NAMALWA (cell line): ENCODE results near the gene ITPR3.

Experiments used
- DNase-seq: peaks from one replicate; pipeline ENCODE4 v3.0.0-alpha.2; 2015; ENCODE audit warnings: low spot score

The ITPR3 gene

DNA sequence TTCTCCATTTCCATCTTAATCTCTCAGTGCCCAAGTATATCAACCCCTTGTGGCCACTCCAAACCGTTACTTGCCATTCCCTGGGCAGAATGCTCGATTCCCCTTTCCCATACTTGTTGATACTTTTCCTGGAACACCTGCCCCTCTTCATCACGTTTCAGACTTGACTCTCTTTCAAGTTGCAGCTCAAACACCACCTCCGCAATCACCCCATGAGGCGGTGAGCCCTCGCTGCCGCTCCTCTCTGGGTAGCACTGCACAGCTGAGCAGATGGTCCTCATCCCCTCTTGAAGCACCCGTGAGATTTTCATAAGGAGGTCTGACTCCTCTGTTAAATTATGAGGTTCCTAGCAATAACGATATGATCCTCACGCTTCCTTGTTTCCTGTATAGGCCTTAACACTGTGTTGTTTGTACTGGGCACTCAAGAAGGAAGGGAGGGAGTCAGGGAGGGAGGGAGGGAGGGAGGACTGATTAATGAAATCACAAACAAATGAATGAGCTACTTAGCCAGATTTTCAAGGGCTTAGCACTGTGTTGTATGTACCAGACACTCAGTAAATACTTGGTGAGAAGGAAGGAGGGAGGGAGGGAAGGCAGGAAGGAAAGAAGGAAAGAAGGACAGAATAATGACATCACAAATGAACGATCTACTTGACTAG lies 98.3 kb downstream of the ITPR3 start:
- DNase-seq: no peak

DNA sequence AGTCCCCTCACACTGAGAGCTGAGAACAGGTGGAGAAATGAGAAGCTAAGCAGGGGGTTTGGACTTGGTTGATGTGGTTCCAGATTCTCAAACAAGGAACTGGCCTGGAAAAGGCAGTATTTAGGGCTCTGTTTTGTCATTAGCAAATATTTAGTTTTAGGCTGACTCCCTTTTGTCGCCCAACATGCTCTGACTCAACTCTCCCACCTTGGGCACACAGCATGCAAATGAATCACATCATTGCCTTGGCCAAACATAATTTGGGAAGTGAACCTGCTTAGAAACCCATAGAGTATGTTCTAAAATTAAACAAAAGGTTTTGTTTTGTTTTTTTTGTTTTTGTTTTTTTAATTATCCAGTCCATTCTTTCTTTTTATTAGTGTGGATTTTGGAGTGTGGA lies 99.9 kb downstream of the ITPR3 start:
- DNase-seq: no peak

DNA sequence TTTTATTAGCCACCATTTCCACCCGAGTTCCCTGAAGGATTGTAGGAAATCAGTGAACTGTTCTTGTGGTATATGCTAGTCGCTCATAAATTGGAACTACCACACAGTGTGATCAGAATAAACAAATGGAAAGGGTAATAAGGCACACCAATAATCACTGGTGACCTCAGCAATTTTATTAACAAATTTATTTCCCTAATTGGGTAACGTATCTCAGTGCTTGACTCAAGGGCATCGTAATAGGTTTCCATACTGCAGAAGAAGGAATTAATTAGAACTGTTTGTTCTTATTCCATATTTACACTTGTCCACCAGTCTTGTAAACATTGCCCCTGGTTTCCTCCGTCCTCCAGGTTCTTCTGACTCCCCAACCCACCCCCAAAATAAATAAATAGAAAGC lies 100.4 kb downstream of the ITPR3 start:
- DNase-seq: no peak

DNA sequence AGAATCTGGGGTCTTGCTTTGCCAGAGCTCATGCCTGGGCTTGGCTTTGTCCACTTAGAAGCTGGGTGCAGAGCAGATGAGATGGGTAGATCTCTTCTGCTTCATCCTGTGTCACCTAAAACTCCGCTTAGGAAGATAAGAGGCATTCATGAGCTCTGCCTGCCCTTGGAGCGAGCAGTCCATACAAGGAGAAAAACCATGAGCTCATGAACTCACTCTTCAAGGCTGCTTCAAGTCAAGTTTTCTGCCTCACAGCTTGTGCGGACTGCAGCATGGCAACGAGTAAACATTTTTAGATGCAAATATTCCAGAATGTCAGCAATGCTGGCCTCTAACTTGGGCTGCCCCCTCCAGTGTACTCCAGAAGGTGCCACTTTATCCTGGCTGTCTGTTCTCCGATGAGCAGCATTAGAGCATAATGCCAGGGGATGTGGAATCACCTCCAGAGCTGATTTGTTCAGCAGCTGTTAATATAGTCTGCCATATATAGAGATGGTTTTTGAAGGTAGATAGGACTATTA lies 101.0 kb downstream of the ITPR3 start:
- DNase-seq: no peak

DNA sequence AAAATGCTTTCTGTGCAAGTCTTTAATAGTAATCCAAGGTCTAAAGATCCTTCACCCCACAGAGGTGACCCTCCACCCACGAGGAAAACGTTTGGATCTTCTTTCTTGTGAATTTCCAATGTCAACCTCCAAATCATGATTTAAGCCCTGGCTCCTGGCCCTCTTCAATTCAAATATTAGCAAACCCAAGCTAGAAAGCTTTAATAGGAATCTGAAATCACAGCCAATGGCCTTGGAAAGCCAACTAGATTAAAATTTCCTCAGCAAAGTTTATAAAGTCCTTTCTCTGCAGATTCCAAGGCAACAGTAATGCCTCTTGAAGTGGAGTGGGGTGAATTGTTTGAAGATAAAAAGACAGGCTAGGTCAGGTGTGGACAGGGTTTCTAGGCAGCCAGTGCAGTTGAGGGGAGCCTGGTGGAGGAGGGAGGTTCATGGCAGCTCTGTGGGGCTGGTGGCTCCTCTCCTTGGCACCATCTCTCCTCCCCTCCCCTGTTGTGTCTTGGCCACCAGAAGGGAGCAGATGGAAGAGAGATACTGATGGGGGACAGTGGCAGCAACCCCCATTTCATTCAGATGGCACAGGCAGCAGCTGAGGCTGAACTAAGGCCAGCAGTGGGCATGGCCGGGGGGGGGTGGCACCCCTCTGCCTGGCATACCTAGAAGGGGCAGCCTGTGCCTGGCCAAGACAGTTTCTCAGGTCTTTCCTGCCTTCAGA lies 102.4 kb downstream of the ITPR3 start:
- no peak for DNase-seq

DNA sequence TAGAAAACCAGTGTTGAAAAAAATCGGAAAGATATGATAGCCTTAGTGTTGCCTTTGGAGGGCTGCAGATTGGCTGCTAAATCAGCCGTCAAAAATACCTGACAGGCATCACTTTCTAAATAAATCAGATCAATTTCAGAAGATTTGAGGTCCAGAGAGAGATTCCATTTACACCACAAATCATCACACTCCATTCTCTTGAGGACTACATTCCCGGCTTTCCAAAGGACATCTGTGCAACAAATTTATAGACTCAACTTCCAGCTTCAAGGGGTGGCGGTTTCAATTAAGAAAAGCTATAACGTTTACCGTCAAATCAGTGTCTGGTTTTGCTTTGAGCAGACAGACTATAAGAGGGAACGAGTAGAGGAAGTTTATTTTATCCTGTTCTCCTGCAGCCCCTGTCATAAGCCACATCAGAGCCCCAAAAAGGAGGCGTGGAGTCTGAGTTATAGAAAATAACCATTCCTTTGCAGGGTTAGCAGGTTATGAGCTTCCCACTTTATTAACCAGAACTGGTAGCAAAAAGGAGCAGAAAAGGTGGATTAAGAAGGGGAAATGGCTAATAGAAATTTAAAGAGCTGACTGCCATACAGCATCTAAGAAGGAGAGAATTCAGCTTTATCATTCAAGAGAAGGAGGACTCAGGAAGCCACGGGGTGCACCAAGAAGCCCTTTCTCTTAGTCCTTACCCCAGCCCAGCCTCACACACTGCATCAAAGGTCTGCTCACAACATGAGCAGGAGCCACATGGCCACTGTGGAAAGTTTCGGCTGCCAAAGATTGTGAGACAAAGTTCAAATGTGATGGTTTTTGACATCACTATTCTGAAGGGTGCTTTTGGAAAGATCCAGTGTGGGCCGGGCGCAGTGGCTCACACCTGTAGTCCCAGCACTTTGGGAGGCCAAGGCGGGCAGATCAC lies 103.2 kb downstream of the ITPR3 start:
- no peak for DNase-seq

DNA sequence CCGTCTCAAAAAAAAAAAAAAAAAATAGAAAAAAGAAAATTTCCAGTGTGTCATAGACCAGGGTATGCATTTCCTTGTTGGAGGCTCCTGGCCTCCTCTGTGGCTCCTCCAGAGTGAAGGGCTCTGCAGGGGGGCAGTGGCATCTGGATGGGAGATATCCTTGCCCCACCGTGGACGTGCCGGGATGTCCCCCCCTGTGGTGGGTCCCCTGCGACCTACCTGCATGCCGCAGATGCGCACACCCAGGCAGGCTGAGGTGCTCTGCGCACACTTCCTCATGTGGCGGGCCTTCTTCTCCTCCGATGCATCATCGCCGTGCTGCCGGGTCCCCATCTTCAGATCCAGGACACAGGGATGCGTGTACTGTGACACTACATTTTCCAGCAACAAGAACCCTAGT lies 104.1 kb downstream of the ITPR3 start:
- DNase-seq: no peak

DNA sequence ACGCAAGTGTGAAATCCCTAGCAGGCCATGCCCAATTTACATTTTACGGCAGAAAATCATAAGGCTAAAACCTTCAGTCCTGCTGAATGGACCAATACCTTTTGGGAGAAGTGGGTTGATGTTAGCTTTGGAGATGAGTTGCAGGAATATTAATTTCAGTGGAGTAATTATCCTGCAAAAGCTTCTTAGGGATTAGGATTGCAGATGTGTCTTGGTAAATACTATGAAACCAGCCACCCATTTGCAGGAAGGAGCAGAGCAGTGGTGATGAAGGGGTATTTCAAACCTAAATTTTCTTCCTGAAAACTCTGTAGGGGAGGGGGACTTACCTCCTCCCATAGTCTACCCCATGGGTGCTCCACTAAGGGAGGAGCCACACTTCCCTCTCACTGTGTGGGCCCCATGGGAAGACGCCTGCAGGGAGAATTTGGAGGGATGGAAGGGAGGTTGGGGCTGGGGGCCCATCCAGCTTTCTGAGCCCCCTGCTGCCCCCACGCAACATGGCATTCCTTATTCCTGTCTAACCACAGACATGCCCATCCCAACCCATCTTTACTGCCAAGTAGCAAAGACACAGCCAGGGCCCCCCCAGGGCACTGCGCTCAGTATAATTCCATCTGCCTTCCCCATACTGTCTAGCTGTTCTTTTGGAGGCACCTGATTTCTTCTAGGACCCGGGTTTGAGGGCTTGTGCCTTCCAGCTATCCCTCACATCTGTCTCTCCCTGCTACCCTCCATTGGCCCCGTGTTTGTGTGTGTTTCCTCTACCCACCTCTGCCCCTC lies 105.0 kb downstream of the ITPR3 start:
- no peak for DNase-seq

DNA sequence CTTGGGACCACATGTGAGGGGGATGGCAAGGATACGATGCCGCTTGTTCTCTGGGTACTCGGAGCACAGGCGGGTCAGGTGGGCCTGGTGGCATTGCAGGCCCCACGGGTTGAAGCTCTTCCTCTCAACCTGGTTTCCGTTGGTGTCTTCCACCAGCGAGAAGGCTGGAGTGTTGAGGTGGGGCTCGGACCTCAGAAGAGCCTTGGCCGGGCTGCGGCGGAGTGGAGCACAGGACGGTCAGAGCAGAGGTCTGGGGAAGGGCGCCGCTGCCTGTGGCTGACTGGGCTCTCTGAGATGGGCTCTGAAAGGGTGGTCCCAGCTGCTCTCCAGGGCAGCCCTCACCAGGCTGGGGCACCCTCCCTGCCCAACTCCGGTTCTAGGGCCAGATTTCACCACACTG lies 105.6 kb downstream of the ITPR3 start:
- DNase-seq: no peak

DNA sequence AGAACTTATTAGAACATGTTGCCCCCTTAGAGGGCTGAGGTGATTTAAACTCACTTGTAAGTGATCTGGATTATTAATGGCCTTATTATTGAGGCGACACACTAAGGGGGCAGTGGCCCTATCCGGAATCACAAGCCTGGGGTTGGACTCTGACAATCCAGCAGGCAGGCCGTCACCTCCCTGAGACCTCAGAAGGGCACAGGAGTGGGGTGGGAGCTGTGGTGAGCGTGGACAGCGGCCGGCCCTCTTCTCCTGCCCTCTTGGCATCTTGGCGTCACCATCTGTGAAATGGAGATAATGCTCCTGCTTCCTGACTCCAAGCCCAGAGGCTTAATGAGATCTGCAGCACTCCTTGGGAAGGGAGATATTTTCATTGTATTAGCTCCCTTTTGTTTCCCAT lies 106.0 kb downstream of the ITPR3 start:
- no peak for DNase-seq

DNA sequence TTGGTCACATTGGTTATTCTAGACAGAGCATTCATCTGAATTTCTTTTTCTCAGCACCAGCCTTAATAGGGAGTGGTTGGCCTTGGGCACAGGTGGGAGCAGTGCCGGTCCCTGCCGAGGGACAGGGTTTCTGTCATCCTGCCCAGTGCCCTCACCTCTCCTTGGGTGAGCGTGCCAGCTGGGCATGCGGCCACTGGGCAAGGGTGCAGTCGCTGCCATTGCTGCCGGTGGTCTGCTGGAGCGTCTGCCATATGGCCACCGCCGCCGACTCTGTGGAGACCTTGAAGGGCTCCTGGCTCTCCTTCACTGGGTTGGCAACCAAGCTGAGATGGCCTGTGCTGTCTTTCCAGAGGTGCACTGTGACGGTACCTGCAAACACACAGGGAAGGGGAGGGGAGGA lies 106.8 kb downstream of the ITPR3 start:
- DNase-seq: no peak

DNA sequence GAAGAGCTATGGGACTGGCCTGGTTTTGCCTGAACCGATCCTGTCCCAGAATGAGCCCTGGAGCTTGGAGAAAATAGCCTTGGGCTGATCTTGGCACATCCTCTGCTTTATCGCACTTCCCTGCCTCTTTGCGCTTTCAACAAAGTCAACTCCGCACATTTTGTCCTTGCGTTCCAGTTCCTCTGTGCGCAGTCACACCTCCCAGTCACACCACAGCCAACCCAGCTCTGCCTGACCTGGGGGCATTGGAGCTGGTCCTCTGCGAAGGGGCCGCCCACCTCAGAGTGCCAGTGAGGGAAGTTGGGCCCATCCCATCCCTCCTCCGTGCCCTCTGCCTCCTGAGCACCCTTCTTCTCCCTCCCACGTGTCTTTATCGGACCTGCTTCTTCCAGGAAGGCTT lies 107.3 kb downstream of the ITPR3 start:
- no peak for DNase-seq

DNA sequence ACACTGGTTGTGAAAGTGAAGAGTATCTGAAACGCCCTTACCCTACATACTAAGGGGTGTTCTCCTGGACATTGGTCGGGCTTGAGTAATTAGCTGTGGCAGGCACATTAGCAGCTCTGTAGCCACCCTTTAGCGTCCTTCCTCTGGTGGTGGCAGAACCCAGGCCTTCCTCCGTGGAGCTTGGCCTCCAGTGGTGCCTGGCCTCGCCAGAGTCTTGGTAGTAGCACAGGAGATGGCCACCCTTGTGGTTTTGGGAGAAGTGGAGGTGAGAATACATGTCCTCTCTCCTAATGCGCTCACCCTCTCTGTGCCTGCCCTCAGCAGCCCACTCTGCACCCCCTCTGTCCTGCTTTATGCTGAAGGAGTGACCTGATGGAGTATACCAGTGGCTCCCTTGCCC lies 107.9 kb downstream of the ITPR3 start:
- DNase-seq: no peak

DNA sequence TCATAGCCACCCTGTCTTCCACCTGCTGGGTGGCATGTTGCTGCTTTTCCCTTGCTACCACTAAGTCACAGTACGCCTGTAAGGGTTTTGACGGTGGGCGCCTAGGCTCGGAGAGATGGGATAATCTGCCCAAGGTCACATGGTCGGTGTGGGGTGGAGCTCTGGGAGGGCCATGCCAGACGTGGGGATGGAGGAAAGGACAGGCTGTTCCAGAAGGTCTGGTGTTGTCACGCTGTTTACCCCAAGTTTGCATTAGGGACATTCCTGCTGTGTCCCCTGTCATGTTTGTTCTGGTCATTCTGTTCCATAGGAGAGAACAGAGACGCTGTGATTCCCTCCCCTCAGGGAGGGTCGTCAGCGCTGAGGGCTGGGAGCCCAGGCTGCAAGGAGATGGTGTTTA lies 109.5 kb downstream of the ITPR3 start:
- no peak for DNase-seq

DNA sequence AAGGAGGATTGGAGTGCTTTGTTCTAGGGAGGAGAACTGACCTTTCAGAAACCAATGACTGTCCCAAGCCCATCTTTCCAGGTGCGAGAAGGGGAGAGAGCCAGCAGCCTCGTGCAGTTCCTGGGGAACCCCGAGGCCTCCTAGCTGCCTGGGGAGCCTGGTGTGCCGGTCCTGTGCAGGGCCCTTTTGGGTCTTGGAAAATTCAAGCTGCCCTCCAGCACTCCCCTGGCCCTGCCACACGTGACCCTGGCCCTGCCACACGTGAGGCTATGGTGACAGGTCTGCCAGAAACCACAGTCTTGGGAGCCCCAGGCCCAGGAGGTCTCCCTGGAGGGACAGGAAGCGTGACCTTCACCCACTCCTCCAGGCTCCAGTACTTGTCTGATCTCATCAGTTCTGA lies 109.9 kb downstream of the ITPR3 start:
- DNase-seq: no peak

DNA sequence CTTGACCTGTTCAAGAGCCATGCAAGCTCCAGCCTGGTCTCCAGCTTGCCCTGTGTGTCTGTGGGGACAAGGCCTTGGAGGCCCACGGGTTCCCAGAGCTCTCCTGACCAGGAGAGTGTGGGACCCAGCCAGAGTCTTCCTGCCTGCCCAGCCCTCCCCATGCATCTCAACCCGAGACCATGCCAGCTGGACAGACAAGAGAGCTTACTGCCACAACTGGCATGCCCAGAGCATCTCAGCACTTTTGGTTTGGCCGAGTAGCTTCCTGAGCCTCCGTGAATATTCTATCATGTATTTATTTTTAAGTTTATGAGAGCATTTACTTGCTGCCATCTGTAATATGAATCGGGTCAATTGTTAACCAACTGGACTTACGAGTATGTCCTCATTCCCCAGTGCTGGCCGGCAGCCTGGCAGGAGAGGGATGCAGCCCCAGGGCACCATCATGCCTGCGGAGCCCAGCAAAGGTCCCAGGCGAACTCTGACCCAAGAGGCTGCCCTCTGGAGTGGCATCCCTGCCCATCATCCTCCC lies 110.7 kb downstream of the ITPR3 start:
- no peak for DNase-seq

DNA sequence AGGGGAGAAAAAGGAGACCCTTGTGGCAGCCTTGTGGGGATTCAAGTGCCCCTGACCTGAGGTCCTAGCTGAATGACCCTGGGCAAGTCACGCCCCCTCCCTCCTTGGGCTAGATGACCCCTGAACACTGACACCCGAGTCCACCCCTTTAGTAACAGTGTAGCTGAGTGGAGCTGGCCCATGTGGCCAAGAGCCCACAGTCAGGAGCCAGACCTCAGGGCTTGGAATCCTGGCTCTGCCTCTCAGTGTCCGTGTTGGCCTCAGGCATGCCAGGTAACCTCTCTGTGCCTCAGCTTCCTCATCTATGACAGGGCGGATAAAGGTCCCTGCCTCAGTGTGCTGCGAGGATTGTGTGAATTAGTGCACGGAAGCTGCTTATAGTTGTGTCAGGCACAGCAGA lies 111.3 kb downstream of the ITPR3 start:
- DNase-seq: no peak

DNA sequence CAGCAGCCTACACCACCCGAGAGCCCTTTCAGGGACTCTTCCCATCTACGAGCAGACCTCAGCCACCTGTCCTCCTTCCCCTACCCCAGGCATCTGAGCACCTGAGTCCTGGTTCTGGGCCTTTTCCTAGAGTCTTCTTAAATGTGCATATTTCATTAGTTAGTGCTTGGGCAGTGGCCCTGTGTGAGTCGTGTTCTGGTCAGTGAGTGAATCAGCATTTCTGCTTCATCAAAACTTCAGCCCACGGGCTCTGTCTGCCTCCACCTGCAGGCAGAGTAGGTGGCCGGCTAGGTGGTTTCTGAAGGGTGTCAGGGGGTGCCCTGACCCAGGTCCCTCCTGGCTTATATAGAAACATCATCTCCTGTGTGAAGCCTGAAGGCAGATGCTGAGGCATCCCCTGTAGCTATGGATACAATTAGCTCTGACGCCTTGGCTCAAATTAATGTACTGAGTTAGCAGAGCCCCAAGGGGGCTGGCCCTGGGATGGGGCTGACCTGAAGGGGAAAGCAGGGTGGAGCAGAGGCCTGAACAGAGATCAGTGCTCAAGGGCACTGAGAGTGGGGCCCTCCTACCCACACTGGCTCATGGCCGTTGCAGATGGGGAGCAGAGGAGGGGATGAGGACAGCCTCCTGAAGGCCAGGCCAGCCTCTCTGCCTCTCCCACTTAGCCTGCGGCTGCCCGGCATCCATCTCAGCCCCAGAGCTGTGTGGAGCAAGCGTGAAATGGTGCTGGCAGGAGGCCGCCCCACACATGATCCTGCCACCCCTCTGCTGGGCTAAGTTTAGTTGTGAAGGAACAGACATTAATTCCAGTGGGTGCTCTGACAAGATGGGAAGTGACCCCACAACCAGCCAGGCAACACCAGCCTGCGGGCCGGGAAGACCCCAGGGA lies 111.9 kb downstream of the ITPR3 start:
- no peak for DNase-seq

DNA sequence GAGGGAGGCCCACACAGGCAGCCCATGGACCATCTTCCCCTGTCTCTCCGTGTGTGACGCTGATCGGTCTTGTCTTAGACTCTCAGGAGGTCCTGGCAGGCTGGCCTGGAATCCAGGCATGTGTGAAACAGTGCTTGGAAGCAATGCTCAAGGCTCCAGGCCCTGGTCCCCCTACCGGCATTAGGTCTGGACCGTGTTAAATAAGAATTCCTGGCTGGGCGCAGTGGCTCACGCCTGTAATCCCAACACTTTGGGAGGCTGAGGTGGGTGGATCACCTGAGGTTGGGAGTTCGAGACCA lies 112.5 kb downstream of the ITPR3 start:
- DNase-seq: no peak

DNA sequence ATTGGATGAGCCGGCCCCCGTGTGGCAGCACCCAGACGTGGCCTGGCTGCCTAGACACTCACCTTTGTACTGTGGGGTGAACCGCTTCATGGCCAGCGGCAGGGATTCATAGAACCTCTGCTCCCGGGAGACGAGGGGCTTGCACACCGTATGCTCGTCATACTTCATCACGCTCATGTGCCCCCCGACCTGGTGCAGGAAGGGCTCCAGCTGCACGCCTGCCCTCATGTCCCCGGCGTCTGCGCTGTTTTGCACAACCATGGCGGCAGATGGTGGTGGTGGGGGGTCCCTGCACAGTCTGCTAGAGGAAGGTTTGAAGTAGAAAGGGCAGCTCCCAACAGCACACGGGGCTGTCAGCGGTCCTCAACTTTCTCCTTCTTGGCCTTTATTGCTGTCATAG lies 114.1 kb downstream of the ITPR3 start:
- no peak for DNase-seq
